Measurements from ENCODE around the gene CRADD.

- TF ChIP-seq CTCF (IDR thresholded peaks at IDR 0.05) = no peak
- TF ChIP-seq POLR2A (IDR thresholded peaks at IDR 0.05; ENCODE audit: low read depth) = no peak
These were observed 196.4 kb downstream of the CRADD start for GRCh38 chr12:93873561-93873960.
